GM23338 (cell line): ENCODE results near the gene HAP1. TPM values are rescaled to one million over a fixed set of nuclear protein-coding genes. Genes with fewer than 3 reads are reported as not detected.

Experiments
- ATAC-seq: fragments of 200-7000 bp; cut with Tn5 transposase; 3 replicates; pipeline ENCODE4 v1.9.1; 2020
- DNase-seq: peaks from one replicate; pipeline ENCODE4 v3.0.0-alpha.2; 2015; ENCODE audit warnings: low spot score
- H2AFZ ChIP-seq: fragments of 200-600 bp; sonication (generic); 2 replicates; pipeline ENCODE4 v1.8.0; 2016; ENCODE audit warnings: antibody characterized with exemption, mild to moderate bottlenecking, moderate library complexity
- H3F3A ChIP-seq: fragments of 200-600 bp; sonication (generic); replicated peaks from 2 replicates; pipeline ENCODE4 v1.8.0; 2017; ENCODE audit warnings: antibody characterized with exemption, mixed run types, low read depth
- H3K27ac ChIP-seq: fragments of 200-600 bp; sonication (generic); 2 replicates; pipeline ENCODE4 v1.6.1; 2016; ENCODE audit warnings: low read depth
- H3K27me3 ChIP-seq: fragments of 200-600 bp; sonication (generic); 2 replicates; pipeline ENCODE4 v1.8.0; 2016; ENCODE audit warnings: mild to moderate bottlenecking, mixed run types, moderate library complexity; ENCODE audit not compliant: insufficient read depth
- H3K36me3 ChIP-seq: fragments of 200-600 bp; sonication (generic); 2 replicates; pipeline ENCODE4 v1.8.0; 2016; ENCODE audit warnings: mild to moderate bottlenecking; ENCODE audit not compliant: insufficient read depth
- H3K4me1 ChIP-seq: fragments of 200-600 bp; sonication (generic); 2 replicates; pipeline ENCODE4 v1.8.0; 2016; ENCODE audit warnings: mild to moderate bottlenecking, moderate library complexity; ENCODE audit not compliant: insufficient read depth
- H3K4me2 ChIP-seq: fragments of 200-600 bp; sonication (generic); 2 replicates; pipeline ENCODE4 v1.7.1; 2017; ENCODE audit warnings: mixed run types
- H3K4me3 ChIP-seq: fragments of 200-600 bp; sonication (generic); 2 replicates; pipeline ENCODE4 v1.6.1; 2016; ENCODE audit warnings: mixed run types
- H3K79me2 ChIP-seq: fragments of 200-600 bp; sonication (generic); replicated peaks from 2 replicates; pipeline ENCODE4 v1.8.0; 2017; ENCODE audit warnings: mild to moderate bottlenecking; ENCODE audit not compliant: insufficient read depth
- H3K9me2 ChIP-seq: fragments of 200-600 bp; sonication (generic); 2 replicates; pipeline ENCODE4 v1.8.0; 2017; ENCODE audit not compliant: insufficient read depth
- H4K20me1 ChIP-seq: fragments of 200-600 bp; sonication (generic); replicated peaks from 2 replicates; pipeline ENCODE4 v1.8.0; 2017; ENCODE audit warnings: mild to moderate bottlenecking; ENCODE audit not compliant: insufficient read depth
- H3K27ac Mint-ChIP-seq: 2 replicates; pipeline ENCODE4 v1.8.0; 2020; ENCODE audit warnings: inconsistent platforms, mild to moderate bottlenecking, moderate library complexity, mixed read lengths
- H3K27me3 Mint-ChIP-seq: 3 replicates; pipeline ENCODE4 v1.8.0; 2022; ENCODE audit warnings: low read depth, mild to moderate bottlenecking, moderate library complexity, mixed read lengths, inconsistent platforms; ENCODE audit not compliant: insufficient read depth, poor library complexity
- H3K36me3 Mint-ChIP-seq: 3 replicates; pipeline ENCODE4 v1.8.0; 2021; ENCODE audit warnings: low read depth, mild to moderate bottlenecking, inconsistent platforms, moderate library complexity, mixed read lengths
- H3K4me1 Mint-ChIP-seq: 3 replicates; pipeline ENCODE4 v1.8.0; 2020; ENCODE audit warnings: mild to moderate bottlenecking, inconsistent platforms, mixed read lengths
- H3K4me3 Mint-ChIP-seq: 3 replicates; pipeline ENCODE4 v1.8.0; 2021; ENCODE audit warnings: moderate library complexity, mild to moderate bottlenecking, inconsistent platforms, mixed read lengths
- H3K9me3 Mint-ChIP-seq: 3 replicates; pipeline ENCODE4 v1.8.0; 2020; ENCODE audit warnings: moderate library complexity, mild to moderate bottlenecking, inconsistent platforms, mixed read lengths
- CREB1 ChIP-seq: fragments of 250-450 bp; sonication (Bioruptor Pico); IDR thresholded peaks from 2 replicates; pipeline ENCODE4 v1.5.0; 2020; ENCODE audit warnings: low read depth, mild to moderate bottlenecking, moderate library complexity
- EZH2 ChIP-seq: fragments of 200-600 bp; sonication (generic); IDR thresholded peaks from one replicate; pipeline ENCODE4 v1.8.0; 2017; ENCODE audit warnings: antibody characterized with exemption, mild to moderate bottlenecking, low read depth; ENCODE audit not compliant: unreplicated experiment
- EZH2phosphoT487 ChIP-seq: fragments of 200-600 bp; sonication (generic); IDR thresholded peaks from one replicate; pipeline ENCODE4 v1.8.1; 2018; ENCODE audit warnings: antibody characterized with exemption; ENCODE audit not compliant: unreplicated experiment
- JUNB ChIP-seq: IDR thresholded peaks from one replicate; pipeline ENCODE4 v1.6.1; 2016; ENCODE audit warnings: antibody characterized with exemption; ENCODE audit not compliant: unreplicated experiment
- NANOG ChIP-seq: IDR thresholded peaks from 2 replicates; pipeline ENCODE4 v1.6.1; 2016; ENCODE audit warnings: antibody characterized with exemption, borderline replicate concordance
- POLR2AphosphoS5 ChIP-seq: IDR thresholded peaks from 2 replicates; pipeline ENCODE4 v1.6.1; 2016; ENCODE audit warnings: antibody characterized with exemption, low read depth
- STAT1 ChIP-seq: IDR thresholded peaks from one replicate; pipeline ENCODE4 v1.6.1; 2016; ENCODE audit warnings: antibody characterized with exemption; ENCODE audit not compliant: unreplicated experiment
- ZNF114 ChIP-seq: fragments of 250-450 bp; sonication (Bioruptor Pico); IDR thresholded peaks from 2 replicates; pipeline ENCODE4 v1.5.0; 2020; ENCODE audit warnings: mild to moderate bottlenecking, moderate library complexity
- ZNF331 ChIP-seq: fragments of 250-450 bp; sonication (Bioruptor Pico); IDR thresholded peaks from 2 replicates; pipeline ENCODE4 v1.5.0; 2020; ENCODE audit warnings: low read depth, mild to moderate bottlenecking, moderate library complexity
- ZNF462 ChIP-seq: fragments of 250-450 bp; sonication (Bioruptor Pico); IDR thresholded peaks from 2 replicates; pipeline ENCODE4 v1.5.0; 2020; ENCODE audit warnings: mild to moderate bottlenecking, moderate library complexity
- polyA plus RNA-seq: library from polyadenylated mRNA; unstranded; fragments of >200 nt; fragmentation: Nextera tagmentation; extraction: Ambion mirVana; gene quantifications from 2 replicates; pipeline ENCODE4 v1.2.1, GENCODE V29; 2016
- total RNA-seq: library from RNA; depleted of rRNA; stranded (reverse); fragments of >200 nt; shearing (Covaris generic); gene quantifications from 2 replicates; pipeline ENCODE4 v1.2.3, GENCODE V29; 2014
- TF ChIP-seq, protein P1 (sequence below): IDR thresholded peaks from one replicate; pipeline ENCODE4 v1.6.1; 2018; ENCODE audit warnings: antibody characterized with exemption; ENCODE audit not compliant: unreplicated experiment
- TF ChIP-seq, protein P2 (sequence below), 2 experiments: fragments of 200-600 bp in 1 of 2; sonication (generic) in 1 of 2; conservative IDR thresholded peaks; 2 replicates each; pipeline versions ENCODE4 v1.5.1 to v1.6.1; 2016 to 2017; ENCODE audit warnings: antibody characterized with exemption in 2 of 2, low read depth in 2 of 2, mild to moderate bottlenecking in 2 of 2, moderate library complexity in 1 of 2
- TF ChIP-seq, protein P3 (sequence below): IDR thresholded peaks from 2 replicates; pipeline ENCODE4 v1.6.1; 2016; ENCODE audit warnings: antibody characterized with exemption

HAP1 gene
- total and polyA plus RNA-seq, 2 experiments from 2014 or later, result 1.6 to 2.2 TPM

DNA sequence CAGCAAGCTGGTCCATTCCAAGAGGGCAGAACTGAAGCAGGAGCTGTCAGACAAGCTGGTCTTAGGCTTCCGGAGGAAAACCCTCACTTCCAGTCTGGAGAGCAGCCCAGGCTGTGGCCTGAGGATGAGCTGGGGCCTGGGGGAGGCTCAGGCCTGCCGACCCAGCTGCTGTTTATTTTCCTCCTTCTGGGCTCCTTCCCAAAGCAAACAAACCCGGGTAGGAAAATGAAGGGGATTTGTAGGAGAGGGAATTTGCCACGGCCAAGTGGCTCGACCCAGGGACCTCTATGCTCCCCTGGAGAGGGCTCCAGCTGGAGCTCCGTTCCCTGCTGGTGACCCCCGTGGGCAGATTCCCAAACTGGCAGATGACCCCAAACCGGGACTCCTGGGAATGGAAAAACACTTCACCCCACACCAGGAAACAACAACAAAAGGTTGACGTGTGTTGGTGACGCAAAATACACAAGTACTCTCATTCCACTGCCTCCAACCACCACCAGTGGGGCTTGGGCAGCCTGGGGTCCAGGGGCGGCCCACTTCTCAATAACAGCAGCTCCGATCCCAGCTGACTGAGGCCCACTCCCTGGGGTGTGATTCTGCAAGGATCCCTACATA is 43.2 kb upstream of the HAP1 start:
- ATAC-seq, result no peak
- Mint-ChIP-seq H3K9me3 (no peaks in the 10 kb centered on the region), H3K4me3 (no peak overlapping the region), H3K27me3 (peaks cover 16% of the 10 kb centered on the region), H3K36me3 (peaks cover 16% of the 10 kb centered on the region), H3K27ac (no peak overlapping the region), H3K4me1 (peaks cover 57% of the 10 kb centered on the region)
- Histone ChIP-seq H3K27ac (peak overlapping the region; percentile 81), H3K36me3 (no peaks in the 10 kb centered on the region), H2AFZ (no peak overlapping the region), H3K4me1 (peaks cover 57% of the 10 kb centered on the region), H3F3A (peaks cover 19% of the 10 kb centered on the region; the same call in 1 of the 2 replicates), H4K20me1 (peaks cover 4% of the 10 kb centered on the region), H3K4me2 (peak overlapping the region; percentile 26; the same call in 1 of the 2 replicates), H3K4me3 (no peak overlapping the region), H3K79me2 (peaks cover 81% of the 10 kb centered on the region), H3K9me2 (no peaks in the 10 kb centered on the region), H3K27me3 (no peaks in the 10 kb centered on the region)
- TF ChIP-seq POLR2AphosphoS5 (no peak), CREB1 (no peak), ZNF331 (CRISPR knock-in tag) (no peak), STAT1 (no peak), NANOG (no peak), ZNF114 (no peak), EZH2phosphoT487 (no peak), JUNB (no peak), EZH2 (no peak), ZNF462 (CRISPR knock-in tag) (no peak)
- TF ChIP-seq, protein P1, sequence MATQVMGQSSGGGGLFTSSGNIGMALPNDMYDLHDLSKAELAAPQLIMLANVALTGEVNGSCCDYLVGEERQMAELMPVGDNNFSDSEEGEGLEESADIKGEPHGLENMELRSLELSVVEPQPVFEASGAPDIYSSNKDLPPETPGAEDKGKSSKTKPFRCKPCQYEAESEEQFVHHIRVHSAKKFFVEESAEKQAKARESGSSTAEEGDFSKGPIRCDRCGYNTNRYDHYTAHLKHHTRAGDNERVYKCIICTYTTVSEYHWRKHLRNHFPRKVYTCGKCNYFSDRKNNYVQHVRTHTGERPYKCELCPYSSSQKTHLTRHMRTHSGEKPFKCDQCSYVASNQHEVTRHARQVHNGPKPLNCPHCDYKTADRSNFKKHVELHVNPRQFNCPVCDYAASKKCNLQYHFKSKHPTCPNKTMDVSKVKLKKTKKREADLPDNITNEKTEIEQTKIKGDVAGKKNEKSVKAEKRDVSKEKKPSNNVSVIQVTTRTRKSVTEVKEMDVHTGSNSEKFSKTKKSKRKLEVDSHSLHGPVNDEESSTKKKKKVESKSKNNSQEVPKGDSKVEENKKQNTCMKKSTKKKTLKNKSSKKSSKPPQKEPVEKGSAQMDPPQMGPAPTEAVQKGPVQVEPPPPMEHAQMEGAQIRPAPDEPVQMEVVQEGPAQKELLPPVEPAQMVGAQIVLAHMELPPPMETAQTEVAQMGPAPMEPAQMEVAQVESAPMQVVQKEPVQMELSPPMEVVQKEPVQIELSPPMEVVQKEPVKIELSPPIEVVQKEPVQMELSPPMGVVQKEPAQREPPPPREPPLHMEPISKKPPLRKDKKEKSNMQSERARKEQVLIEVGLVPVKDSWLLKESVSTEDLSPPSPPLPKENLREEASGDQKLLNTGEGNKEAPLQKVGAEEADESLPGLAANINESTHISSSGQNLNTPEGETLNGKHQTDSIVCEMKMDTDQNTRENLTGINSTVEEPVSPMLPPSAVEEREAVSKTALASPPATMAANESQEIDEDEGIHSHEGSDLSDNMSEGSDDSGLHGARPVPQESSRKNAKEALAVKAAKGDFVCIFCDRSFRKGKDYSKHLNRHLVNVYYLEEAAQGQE, result no peak
- TF ChIP-seq, protein P2, sequence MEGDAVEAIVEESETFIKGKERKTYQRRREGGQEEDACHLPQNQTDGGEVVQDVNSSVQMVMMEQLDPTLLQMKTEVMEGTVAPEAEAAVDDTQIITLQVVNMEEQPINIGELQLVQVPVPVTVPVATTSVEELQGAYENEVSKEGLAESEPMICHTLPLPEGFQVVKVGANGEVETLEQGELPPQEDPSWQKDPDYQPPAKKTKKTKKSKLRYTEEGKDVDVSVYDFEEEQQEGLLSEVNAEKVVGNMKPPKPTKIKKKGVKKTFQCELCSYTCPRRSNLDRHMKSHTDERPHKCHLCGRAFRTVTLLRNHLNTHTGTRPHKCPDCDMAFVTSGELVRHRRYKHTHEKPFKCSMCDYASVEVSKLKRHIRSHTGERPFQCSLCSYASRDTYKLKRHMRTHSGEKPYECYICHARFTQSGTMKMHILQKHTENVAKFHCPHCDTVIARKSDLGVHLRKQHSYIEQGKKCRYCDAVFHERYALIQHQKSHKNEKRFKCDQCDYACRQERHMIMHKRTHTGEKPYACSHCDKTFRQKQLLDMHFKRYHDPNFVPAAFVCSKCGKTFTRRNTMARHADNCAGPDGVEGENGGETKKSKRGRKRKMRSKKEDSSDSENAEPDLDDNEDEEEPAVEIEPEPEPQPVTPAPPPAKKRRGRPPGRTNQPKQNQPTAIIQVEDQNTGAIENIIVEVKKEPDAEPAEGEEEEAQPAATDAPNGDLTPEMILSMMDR (conservative IDR thresholded peaks at IDR 0.05; ENCODE audit: low read depth in 2 of 2), result no peak
- TF ChIP-seq, protein P3, sequence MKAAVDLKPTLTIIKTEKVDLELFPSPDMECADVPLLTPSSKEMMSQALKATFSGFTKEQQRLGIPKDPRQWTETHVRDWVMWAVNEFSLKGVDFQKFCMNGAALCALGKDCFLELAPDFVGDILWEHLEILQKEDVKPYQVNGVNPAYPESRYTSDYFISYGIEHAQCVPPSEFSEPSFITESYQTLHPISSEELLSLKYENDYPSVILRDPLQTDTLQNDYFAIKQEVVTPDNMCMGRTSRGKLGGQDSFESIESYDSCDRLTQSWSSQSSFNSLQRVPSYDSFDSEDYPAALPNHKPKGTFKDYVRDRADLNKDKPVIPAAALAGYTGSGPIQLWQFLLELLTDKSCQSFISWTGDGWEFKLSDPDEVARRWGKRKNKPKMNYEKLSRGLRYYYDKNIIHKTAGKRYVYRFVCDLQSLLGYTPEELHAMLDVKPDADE, result no peak
- no peak for DNase-seq
